SU-DHL-6 (cell line): ENCODE data around the gene DENND6B.

Source experiments
- EZH2phosphoT487 ChIP-seq: fragments of 200-600 bp; sonication (generic), shearing (Covaris generic); conservative IDR thresholded peaks from 2 replicates; pipeline ENCODE4 v1.6.1; 2018; ENCODE audit warnings: mild to moderate bottlenecking, antibody characterized with exemption, low read length, moderate library complexity, mixed read lengths
- TF ChIP-seq, protein P1 (sequence below): fragments of 200-600 bp; sonication (generic); IDR thresholded peaks from one replicate; pipeline ENCODE4 v1.5.1; 2017; ENCODE audit warnings: antibody characterized with exemption, mild to moderate bottlenecking, low read length, moderate library complexity; ENCODE audit not compliant: insufficient read depth, poor library complexity, severe bottlenecking

GRCh38 chr22:50306753-50307749 lies 19.8 kb downstream of the DENND6B start, which contains the start of gene PLXNB2:
- TF ChIP-seq, protein P1, sequence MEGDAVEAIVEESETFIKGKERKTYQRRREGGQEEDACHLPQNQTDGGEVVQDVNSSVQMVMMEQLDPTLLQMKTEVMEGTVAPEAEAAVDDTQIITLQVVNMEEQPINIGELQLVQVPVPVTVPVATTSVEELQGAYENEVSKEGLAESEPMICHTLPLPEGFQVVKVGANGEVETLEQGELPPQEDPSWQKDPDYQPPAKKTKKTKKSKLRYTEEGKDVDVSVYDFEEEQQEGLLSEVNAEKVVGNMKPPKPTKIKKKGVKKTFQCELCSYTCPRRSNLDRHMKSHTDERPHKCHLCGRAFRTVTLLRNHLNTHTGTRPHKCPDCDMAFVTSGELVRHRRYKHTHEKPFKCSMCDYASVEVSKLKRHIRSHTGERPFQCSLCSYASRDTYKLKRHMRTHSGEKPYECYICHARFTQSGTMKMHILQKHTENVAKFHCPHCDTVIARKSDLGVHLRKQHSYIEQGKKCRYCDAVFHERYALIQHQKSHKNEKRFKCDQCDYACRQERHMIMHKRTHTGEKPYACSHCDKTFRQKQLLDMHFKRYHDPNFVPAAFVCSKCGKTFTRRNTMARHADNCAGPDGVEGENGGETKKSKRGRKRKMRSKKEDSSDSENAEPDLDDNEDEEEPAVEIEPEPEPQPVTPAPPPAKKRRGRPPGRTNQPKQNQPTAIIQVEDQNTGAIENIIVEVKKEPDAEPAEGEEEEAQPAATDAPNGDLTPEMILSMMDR = no peak
- no peak for TF ChIP-seq EZH2phosphoT487
